Tibial artery (tissue), 4 donors: ENCODE data around the gene ATRNL1.

Experiments
- DNase-seq, 2 donors: peaks; one replicate each; pipeline ENCODE4 v3.0.0-alpha.2; 2019
- H3K27ac ChIP-seq, 2 donors: fragments of 200-600 bp; sonication (generic) in 1 of 2; 1 replicate in 1 of 2; 2 replicates in 1 of 2; pipeline ENCODE4 v1.5.1; 2018 to 2019; ENCODE audit warnings: mild to moderate bottlenecking in 1 of 2
- H3K27me3 ChIP-seq, 2 donors: fragments of 200-600 bp; sonication (generic) in 1 of 2; one replicate each; pipeline versions ENCODE4 v1.5.1 to v1.6.0; 2016 to 2019
- H3K36me3 ChIP-seq, 3 donors: fragments of 200-600 bp; sonication (generic) in 2 of 3; one replicate each; pipeline ENCODE4 v1.5.1; 2016 to 2019; ENCODE audit warnings: mild to moderate bottlenecking in 2 of 3
- H3K4me1 ChIP-seq, 4 donors: fragments of 200-600 bp; sonication (generic) in 2 of 4; 1 replicate in 3 of 4; 2 replicates in 1 of 4; pipeline ENCODE4 v1.5.1; 2016 to 2019
- H3K4me3 ChIP-seq, 2 donors: fragments of 200-600 bp; sonication (generic) in 1 of 2; 1 replicate in 1 of 2; 2 replicates in 1 of 2; pipeline ENCODE4 v1.5.1; 2018 to 2019; ENCODE audit warnings: mild to moderate bottlenecking in 2 of 2
- H3K9me3 ChIP-seq, 3 donors: fragments of 200-600 bp; sonication (generic) in 1 of 3; one replicate each; pipeline ENCODE4 v1.5.1; 2016 to 2019
- intact Hi-C: fragments of 100-400 bp; cut with DNase I; formaldehyde crosslinking; loops from one replicate; pipeline ENCODE4 v1.15.0; 2023; ENCODE audit warnings: low total_unique reads
- TF ChIP-seq, protein P1 (sequence below), 2 experiments: fragments of 200-600 bp in 1 of 2; fragments of 450-650 bp in 1 of 2; IDR thresholded peaks; one replicate each; pipeline ENCODE4 v1.5.1; 2017 to 2019; ENCODE audit warnings: antibody characterized with exemption in 2 of 2, mild to moderate bottlenecking in 1 of 2, moderate library complexity in 1 of 2

ATRNL1 gene

DNA sequence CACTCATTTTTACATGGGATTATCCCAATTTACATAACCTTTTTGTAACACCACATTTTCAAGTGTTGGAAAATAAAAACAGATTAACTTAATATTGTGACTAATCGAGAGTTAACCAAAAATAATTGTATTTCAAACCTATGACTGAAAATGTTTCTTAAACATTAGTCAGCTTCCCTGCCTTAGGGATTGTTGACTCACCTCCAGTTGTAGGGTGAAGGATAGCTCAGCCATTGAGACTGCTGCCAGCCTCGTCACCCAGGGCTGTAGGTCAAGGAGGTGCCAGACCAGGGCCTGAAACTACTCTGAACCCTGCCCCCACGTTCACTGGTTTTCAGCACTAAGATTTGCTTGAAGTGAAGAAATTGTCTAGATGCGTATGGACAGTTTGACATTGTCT is 828.6 kb downstream of the ATRNL1 start:
- peaks cover 0 to 6% (median 0%) of the 10 kb centered on the region in 3 donors for H3K9me3 ChIP-seq
- H3K27ac ChIP-seq: no peak overlapping the region
- TF ChIP-seq, protein P1, sequence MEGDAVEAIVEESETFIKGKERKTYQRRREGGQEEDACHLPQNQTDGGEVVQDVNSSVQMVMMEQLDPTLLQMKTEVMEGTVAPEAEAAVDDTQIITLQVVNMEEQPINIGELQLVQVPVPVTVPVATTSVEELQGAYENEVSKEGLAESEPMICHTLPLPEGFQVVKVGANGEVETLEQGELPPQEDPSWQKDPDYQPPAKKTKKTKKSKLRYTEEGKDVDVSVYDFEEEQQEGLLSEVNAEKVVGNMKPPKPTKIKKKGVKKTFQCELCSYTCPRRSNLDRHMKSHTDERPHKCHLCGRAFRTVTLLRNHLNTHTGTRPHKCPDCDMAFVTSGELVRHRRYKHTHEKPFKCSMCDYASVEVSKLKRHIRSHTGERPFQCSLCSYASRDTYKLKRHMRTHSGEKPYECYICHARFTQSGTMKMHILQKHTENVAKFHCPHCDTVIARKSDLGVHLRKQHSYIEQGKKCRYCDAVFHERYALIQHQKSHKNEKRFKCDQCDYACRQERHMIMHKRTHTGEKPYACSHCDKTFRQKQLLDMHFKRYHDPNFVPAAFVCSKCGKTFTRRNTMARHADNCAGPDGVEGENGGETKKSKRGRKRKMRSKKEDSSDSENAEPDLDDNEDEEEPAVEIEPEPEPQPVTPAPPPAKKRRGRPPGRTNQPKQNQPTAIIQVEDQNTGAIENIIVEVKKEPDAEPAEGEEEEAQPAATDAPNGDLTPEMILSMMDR (IDR thresholded peaks at IDR 0.05): no peak
- no peak overlapping the region for H3K4me3 ChIP-seq
- no peaks in the 10 kb centered on the region for H3K36me3 ChIP-seq
- H3K27me3 ChIP-seq: no peaks in the 10 kb centered on the region
- intact Hi-C loops: loop anchor here (10.0 kb wide), 1 partner anchor 1417 kb away; no protein-coding TSS in a partner anchor
- H3K4me1 ChIP-seq: no peaks in the 10 kb centered on the region
- no peak for DNase-seq

DNA sequence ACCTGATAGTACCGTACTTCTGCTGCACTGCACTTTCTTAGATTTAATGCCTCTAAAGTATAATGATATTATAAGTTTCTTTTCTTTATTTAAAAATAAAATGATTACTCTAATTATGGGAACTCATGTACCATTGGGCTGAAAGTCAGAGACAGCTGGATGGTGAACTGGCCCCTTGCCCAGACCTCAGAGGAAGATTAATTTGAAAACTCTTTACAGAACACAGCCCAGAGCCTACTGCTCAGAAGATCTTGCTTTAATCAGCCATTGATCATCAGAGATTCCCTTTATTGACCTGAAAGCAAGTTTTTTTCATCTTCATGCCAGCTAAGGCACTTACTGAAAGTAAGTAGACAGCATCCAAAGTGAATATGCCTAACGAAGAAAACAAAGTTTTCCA is 838.1 kb downstream of the ATRNL1 start:
- H3K36me3 ChIP-seq: no peaks in the 10 kb centered on the region
- H3K27ac ChIP-seq: no peak overlapping the region
- TF ChIP-seq, protein P1 (IDR thresholded peaks at IDR 0.05): no peak
- intact Hi-C loops: no loop called here
- no peaks in the 10 kb centered on the region for H3K9me3 ChIP-seq
- DNase-seq: no peak
- no peaks in the 10 kb centered on the region for H3K4me1 ChIP-seq
- H3K4me3 ChIP-seq: no peak overlapping the region
- no peaks in the 10 kb centered on the region for H3K27me3 ChIP-seq

DNA sequence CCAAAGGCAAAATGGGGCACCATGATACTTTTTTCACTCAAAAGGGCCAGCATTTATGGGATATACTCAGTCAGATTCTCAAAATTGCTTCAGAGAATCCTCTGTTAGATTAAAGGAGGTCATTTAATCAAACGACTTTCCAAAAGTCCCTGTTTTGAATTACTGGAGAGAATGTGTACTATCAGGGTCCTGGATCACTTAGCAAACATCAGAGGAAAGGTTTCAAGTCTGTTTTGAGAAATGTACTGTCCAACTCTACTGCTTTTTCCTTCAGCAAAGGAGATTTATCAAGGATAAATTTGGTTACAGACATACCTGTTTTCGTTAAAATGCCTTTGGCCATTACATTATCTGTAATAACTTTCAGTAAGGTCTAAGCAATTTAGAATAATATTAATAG is 838.9 kb downstream of the ATRNL1 start:
- no peaks in the 10 kb centered on the region for H3K36me3 ChIP-seq
- peaks cover 0 to 2% (median 0%) of the 10 kb centered on the region in 4 donors for H3K4me1 ChIP-seq
- TF ChIP-seq, protein P1 (IDR thresholded peaks at IDR 0.05): no peak
- H3K27me3 ChIP-seq: no peaks in the 10 kb centered on the region
- no peak for DNase-seq
- H3K9me3 ChIP-seq: no peaks in the 10 kb centered on the region
- H3K4me3 ChIP-seq: no peak overlapping the region
- intact Hi-C loops: no loop called here
- no peak overlapping the region for H3K27ac ChIP-seq

DNA sequence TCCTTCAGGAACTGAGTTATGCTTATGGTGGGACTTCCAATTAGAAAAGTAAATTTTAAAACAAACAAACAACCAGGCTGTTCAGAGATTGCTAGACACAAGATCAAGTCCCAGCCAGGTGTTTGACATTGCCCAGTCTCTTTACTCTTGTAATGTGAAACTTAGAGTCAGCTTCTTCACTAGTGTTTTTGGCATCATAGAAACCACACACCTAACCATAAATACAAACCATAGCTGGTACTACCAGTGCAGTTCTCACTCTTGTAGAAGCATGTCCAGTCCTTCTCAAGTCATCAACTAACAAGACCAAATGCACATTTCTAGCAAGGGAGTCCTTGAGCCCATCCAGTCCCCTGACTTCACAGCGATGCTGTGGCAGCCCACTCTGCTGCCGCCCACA is 839.9 kb downstream of the ATRNL1 start:
- no peaks in the 10 kb centered on the region for H3K36me3 ChIP-seq
- no peaks in the 10 kb centered on the region for H3K9me3 ChIP-seq
- no peaks in the 10 kb centered on the region for H3K27me3 ChIP-seq
- intact Hi-C loops: no loop called here
- H3K4me3 ChIP-seq: no peak overlapping the region
- peaks cover 0 to 6% (median 0%) of the 10 kb centered on the region in 4 donors for H3K4me1 ChIP-seq
- DNase-seq: no peak
- TF ChIP-seq, protein P1 (IDR thresholded peaks at IDR 0.05): no peak
- H3K27ac ChIP-seq: no peak overlapping the region

DNA sequence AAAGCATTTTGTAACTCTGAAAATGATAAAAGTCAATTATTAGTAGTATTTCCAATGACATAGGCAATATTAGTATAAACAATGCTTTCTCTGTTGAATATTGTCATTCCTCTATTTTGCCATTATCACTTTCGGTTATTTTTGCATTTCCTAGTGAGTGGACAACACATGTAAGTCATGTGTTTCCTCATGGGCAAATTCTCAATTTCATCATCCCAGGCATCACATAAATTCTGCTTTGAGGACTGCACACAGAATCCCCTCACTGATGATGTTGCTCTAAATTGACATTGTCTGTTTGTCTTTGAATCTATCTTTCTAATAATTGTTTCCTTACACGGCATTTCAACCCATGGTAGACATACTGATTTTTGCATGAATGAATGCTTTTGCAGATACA is 842.6 kb downstream of the ATRNL1 start:
- Histone ChIP-seq H3K9me3 (no peaks in the 10 kb centered on the region), H3K4me3 (no peak overlapping the region), H3K27ac (no peak overlapping the region), H3K4me1 (peaks cover 0 to 6% (median 0%) of the 10 kb centered on the region in 4 donors), H3K36me3 (no peaks in the 10 kb centered on the region), H3K27me3 (no peaks in the 10 kb centered on the region)
- intact Hi-C loops: no loop called here
- DNase-seq: no peak
- TF ChIP-seq, protein P1 (IDR thresholded peaks at IDR 0.05): no peak
